ENCODE data around the gene LMX1B. TPM values are rescaled to one million over a fixed set of nuclear protein-coding genes. Genes with fewer than 3 reads are reported as not detected.

Gene LMX1B
- total RNA-seq, 1 experiment from 2014 or later: 12.4 TPM

DNA sequence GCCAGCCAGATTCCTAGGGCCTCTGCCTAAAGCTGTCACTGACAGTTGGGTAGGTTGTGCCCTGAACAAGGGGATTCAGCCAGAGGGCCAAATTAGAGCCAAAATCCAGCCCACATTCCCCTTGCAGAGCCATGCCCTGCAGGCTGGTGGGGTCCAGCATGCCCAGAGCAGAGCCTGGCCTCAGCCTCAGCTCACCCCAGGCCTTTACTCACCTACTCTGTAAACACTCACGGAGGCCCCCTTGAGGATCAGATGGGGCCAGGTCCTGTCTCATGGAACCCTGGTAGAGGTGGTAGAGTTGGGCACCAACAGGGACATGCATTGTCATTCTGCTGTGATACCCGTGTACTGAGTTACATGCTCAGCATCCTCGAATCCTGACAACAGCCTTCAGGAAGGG lies 74.9 kb downstream of the LMX1B start:
- H3K4me1 Mint-ChIP-seq: peaks cover 19% of the 10 kb centered on the region
- TF ChIP-seq, protein P1, sequence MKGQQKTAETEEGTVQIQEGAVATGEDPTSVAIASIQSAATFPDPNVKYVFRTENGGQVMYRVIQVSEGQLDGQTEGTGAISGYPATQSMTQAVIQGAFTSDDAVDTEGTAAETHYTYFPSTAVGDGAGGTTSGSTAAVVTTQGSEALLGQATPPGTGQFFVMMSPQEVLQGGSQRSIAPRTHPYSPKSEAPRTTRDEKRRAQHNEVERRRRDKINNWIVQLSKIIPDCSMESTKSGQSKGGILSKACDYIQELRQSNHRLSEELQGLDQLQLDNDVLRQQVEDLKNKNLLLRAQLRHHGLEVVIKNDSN (CRISPR knock-in tag; IDR thresholded peaks at IDR 0.05): no peak
- TF ChIP-seq PREB (CRISPR knock-in tag; IDR thresholded peaks at IDR 0.05; ENCODE audit: borderline replicate concordance): no peak
- no peak for TF ChIP-seq CREB1 (CRISPR knock-in tag; IDR thresholded peaks at IDR 0.05)
- no peak for TF ChIP-seq FOXP1 (CRISPR knock-in tag; IDR thresholded peaks at IDR 0.05; ENCODE audit: borderline replicate concordance)
- no peak for TF ChIP-seq ZNF138 (CRISPR knock-in tag; conservative IDR thresholded peaks at IDR 0.05)
- no peak for TF ChIP-seq ZNF423 (CRISPR knock-in tag; IDR thresholded peaks at IDR 0.05)
- no peak for TF ChIP-seq ZNF219 (CRISPR knock-in tag; IDR thresholded peaks at IDR 0.05; ENCODE audit: borderline replicate concordance)
- no peak for TF ChIP-seq CDX4 (CRISPR knock-in tag; IDR thresholded peaks at IDR 0.05; ENCODE audit: borderline replicate concordance)
- TF ChIP-seq ZNF281 (CRISPR knock-in tag; IDR thresholded peaks at IDR 0.05): no peak
- no peak for TF ChIP-seq CBFB (CRISPR knock-in tag; IDR thresholded peaks at IDR 0.05; ENCODE audit: low read depth)
- DNase-seq (ENCODE audit: low spot score) (no peak), ATAC-seq (peak; percentile 55)
- ChIA-PET POLR2A (no interaction called here), CTCF (interaction anchor here (0.6 to 4.4 kb wide), 18 partner anchors 10 to 187 kb away, joined by 3 to 93 read pairs (median 16); partner anchors contain the start of gene LMX1B)
- peaks cover 63% of the 10 kb centered on the region for H3K27me3 Mint-ChIP-seq (ENCODE audit: low read depth)
- H3K4me3 Mint-ChIP-seq: no peak overlapping the region
- H3K27ac Mint-ChIP-seq: no peak overlapping the region
- no peaks in the 10 kb centered on the region for H3K36me3 Mint-ChIP-seq
- no peaks in the 10 kb centered on the region for H3K9me3 Mint-ChIP-seq

DNA sequence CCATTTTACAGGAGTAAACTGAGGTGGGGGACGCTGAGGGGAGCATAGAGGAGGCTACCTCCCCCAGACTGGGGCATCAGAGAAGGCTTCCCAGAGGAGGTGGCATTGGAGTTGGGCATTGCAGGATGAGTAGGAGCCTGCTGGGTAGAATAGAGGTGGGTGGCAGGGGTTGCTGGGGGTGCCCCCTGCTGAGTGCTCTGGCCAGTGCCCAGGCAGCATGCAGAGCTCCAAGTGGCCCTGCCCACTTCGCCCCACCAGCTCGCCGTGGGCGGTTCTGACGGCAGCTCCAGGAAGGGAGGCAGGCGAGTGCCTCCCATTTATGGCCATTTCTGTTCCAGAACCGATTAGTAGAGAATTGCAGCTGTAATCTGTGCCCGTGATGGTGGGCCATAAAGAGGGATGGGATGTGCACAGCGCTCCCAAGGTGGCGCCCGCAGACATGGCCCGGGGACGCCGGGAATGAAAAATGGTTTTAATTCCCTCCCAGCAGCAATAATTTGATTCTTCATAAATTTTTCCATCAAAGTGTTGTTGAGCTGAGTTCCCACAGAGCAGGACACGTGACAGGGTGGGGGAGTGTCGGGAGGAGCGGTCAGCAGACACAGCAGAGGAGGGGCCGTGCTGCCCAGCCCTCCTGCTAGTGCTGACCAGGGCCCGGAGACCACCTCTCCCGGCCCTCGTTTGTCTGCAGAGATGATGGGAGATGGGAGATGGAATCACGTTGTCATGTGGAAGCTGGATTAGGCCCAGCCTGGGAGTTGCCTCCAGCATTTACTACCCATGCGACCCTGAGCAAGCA lies 75.5 kb downstream of the LMX1B start:
- Mint-ChIP-seq H3K36me3 (no peaks in the 10 kb centered on the region), H3K27ac (no peak overlapping the region), H3K9me3 (no peaks in the 10 kb centered on the region), H3K4me1 (peaks cover 19% of the 10 kb centered on the region), H3K27me3 (ENCODE audit: low read depth) (peaks cover 57% of the 10 kb centered on the region), H3K4me3 (no peak overlapping the region)
- ATAC-seq: no peak
- no peak for TF ChIP-seq ZNF423 (CRISPR knock-in tag; IDR thresholded peaks at IDR 0.05)
- TF ChIP-seq ZNF512 (CRISPR knock-in tag; IDR thresholded peaks at IDR 0.05; ENCODE audit: borderline replicate concordance): no peak
- no peak for TF ChIP-seq ESRRA (CRISPR knock-in tag; IDR thresholded peaks at IDR 0.05; ENCODE audit: borderline replicate concordance)
- ChIA-PET CTCF (interaction anchor here (0.6 to 4.4 kb wide), 30 partner anchors 11 to 187 kb away, joined by 3 to 93 read pairs (median 10); partner anchors contain the start of gene LMX1B), POLR2A (no interaction called here)
- no peak for DNase-seq (ENCODE audit: low spot score)

All from WTC11 (cell line).